HG03565 (cell line): ENCODE measurements around the gene CSTPP1.
"Not testable (repeated sequence)": the region's sequence is repeated elsewhere in the genome, so short reads cannot be mapped to it uniquely, and the experiment has no call there.

Experiments used
- ATAC-seq: cut with Tn5 transposase; IDR thresholded peaks from one replicate; pipeline ENCODE4 v1.9.1; 2021; ENCODE audit warnings: mild to moderate bottlenecking, moderate library complexity; ENCODE audit not compliant: unreplicated experiment

CSTPP1 gene

DNA sequence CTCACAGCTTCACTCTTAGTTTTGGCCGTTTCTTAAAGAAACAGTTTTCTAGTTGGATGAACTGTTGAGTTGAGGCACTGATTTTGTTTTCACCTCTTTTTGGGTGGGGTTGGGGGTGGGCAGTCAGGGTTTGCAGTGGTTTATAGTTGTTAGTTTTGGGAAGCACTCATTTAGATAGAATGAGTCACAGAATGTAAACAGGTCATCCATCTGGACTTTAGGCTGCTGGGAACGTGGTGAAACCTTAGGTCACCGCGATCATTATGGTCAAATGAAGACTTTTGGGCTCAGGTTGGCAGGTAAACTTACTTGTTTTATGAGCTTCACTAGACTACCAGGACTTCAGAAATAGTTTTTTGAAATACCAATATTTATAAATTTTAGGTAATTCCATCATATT lies 48.4 kb downstream of the CSTPP1 start:
- no peak for ATAC-seq

DNA sequence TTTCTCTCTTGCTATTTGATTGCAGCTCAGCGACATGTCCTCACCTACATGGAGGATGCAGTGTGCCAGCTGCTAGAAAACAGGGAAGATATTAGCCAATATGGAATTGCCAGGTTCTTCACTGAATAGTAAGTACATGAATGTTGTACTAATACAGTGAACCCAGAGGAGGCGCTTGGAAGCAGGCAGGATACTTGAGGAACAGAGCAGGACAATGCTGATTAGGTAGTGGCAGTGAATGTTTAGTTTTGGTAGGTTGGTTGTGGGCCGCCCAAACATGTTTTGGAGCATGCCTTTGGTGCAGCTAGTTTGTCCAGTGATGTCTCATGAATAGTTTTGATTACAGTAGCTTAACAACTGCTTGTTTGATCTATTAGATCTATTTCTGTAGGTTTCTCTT lies 50.6 kb downstream of the CSTPP1 start:
- no peak for ATAC-seq

DNA sequence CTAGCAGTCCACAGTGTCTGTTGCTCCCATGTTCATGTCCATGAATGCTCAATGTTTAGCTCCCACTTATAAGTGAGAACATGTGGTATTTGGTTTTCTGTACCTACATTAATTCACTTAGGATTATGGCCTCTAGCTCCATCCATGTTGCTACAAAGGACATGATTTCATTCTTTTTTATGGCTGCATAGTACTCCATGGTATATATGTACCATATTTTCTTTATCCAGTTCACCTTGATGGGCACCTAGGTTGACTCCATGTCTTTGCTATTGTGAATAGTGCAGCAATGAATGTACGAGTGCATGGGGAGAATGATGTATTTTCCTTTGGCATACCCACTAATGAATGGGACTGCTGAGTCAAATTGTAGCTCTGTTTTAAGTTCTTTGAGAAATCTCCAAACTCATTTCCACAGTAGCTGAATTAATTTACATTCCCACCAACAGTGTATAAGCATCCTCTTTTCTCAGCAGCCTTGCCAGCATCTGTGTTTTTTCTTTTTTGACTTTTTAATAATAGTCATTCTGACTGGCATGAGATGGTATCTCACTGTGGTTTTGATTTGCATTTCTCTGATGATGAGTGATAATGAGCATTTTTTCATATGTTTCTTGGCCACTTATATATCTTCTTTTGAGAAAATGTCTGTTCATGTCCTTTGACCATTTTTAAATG lies 53.4 kb downstream of the CSTPP1 start:
- ATAC-seq, result not testable (repeated sequence)

DNA sequence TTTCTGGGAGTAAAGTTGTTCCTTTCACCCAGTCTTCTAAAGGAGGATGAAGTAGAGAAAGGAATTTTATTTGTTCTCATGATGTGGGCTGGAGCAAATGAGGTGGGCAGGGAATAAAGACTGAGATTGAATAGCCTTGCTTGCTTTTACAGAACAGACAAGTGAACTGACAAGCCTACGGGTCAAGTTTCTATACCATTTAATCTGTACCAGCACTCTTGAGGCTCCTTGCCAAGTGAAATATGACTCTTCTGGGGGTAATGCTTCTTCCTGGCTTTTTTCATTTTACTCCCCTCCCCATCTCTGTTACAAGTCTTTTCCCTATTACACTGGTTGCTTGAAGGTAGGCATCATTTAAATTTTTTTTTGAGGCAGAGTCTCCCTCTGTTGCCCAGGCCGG lies 54.8 kb downstream of the CSTPP1 start:
- no peak for ATAC-seq

DNA sequence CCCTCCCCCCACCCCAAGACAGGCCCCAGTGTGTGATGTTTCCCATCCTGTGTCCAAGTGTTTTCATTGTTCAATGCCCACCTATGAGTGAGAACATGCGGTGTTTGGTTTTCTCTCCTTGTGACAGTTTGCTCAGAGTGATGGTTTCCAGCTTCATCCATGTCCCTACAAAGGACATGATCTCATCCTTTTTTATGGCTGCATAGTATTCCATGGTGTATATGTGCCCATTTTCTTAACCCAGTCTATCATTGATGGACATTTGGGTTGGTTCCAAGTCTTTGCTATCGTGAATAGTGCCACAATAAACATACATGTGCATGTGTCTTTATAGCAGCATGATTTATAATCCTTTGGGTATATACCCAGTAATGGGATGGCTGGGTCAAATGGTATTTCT lies 55.8 kb downstream of the CSTPP1 start:
- not testable (repeated sequence) for ATAC-seq

DNA sequence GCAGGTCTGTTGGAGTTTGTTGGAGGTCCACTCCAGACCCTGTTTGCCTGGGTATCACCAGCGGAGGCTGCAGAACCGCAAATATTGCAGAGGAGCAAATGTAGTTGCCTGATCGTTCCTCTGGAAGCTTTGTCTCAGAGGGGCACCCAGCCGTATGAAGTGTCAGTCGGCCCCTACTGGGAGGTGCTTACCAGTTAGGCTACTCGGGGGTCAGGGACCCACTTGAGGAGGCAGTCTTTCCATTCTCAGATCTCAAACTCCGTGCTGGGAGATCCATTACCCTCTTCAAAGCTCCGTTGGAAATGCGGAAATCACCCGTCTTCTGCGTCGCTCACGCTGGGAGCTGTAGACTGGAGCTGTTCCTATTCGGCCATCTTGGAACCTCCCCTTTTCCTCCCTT lies 61.2 kb downstream of the CSTPP1 start:
- ATAC-seq, result not testable (repeated sequence)

DNA sequence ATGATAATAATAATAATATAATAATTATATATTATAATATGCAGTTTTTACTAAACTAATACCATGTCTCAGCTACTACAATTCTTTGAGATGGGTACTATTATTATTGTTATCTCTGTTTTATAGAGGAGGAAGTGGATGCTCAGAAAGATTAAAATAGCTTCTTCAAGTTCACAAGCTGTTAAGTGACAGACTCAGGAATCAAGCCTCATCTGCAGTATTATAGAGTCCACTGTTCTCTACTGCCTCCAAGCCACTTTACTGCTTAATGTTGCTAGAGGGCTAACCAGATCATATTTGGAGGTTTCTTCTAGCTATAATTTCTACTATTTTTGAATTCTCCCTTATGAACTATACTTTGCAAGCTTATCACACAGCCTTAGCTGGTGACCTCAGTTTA lies 62.7 kb downstream of the CSTPP1 start:
- no peak for ATAC-seq

DNA sequence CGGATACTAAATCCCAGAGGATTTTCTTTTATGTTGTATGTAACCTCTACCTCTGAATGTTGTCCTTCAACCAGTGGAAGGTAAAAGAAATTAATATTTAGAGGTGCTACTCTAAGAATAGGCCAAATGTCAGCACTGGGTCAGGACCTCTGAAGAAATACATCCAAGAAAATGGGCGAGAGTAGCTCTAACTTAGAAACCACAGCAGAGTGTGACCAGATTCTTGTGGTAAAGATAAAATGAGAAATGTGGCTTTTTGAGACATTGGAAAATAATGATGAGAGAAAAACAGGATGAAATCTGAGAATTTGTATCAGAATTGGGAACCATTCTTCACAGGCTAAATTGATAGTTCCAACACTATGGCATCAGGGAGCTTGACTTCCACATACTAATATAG lies 63.5 kb downstream of the CSTPP1 start:
- ATAC-seq, result no peak

DNA sequence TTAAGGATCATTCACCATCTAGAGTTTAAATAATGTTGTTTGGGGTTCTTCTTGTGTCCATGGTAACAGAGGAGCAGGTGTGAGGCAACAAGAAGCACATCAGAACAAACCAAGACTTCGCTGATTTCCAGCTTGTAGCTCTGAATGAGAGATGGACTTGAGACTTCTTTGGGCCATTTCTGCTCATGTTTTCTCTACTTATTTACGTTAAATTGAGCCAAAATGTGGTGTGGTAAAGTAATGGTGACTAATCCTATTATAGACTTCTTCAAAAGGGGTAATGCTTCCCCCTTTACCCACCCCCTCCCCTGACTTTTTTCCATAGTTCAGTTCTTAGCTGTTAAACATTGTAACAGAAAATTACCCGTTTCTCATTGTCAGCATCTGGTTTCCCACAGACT lies 65.2 kb downstream of the CSTPP1 start:
- no peak for ATAC-seq

DNA sequence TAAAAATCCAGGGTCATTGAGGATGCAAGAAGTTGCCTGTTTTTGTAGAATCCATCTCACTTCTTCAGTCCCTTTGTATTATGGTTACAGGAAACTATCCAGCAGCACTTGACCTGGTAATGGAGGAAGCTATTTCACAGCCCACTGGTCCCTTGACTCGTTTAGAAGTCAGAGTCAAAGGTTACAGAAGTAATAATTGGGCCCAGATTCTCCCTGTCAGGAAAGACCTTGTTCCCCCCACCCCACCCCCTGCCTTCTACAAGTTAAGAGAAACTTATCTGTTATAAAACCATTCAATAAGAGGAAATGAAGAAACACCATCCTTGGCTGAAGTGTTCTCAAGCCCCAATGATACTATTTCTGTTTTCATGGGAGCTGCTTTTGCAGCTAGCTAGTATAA lies 65.8 kb downstream of the CSTPP1 start:
- ATAC-seq, result no peak

DNA sequence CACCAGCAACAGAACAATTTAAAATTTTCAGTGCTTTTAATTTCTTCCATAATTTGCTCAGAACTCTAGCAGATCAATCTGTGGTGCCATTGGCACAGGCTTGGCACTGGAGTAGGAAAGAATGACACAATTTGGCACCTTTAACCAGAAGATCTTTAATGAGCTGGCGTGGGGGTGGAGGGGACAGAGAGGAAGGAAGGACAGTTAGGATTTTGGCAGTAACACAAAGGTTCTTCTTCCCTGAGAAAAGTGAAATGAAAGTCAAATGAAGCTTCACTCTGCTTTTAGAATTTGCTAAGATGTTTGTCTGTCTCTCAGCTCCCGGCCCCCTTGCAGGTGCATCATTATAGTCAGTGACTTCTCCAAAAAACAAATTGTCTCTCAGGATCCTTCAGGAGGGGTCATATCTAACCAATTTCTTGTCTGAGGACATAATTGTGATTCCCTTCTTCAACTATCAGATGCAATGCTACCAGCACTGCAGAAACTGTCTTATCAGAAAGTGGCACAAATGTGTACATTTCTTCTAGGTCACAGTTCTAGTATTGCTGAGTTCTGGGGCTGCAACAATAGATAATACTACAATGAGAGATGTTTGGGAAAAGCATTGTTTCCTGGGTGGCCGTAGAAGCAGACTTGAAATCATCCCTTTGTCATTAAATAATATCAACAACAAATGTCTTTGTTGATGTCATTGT lies 66.8 kb downstream of the CSTPP1 start:
- no peak for ATAC-seq

DNA sequence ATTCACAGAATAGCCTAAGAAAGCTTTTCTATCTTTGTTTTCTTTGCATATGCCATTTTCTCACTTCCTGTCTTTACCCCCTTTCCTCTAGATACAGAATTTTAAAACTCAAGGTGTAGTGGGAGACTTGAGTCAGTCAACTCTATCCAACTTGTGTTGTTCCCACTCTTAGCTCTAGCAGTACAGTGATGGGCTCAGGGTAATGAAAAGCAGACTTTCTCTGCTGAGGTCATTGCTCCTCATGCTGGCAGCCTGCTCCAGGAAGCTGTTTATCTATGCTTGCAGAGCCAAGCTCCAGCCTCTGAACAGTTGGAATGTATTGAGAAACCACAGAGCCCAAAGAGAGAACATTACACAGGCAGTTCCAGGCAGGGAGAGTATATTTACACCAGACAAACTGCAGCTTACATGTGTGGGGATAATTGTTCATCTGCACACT lies 68.1 kb downstream of the CSTPP1 start:
- no peak for ATAC-seq

DNA sequence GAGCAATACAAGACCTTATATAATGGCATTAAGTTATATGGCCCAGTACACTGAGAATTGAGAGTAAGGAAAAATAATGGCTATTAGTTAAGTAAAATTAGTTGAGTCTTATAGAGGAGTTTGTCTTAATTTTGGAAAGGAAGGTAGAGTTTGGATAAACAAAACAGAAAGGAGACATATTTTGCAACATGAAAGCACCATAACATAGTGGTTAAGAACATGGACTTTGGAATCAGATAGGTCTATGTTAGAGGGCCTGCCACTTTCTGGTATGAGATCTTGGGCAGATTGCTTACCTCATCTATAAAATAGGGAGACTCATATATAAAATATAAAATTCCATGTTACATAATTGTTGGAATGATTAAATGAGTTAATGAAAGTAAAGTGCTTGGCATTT lies 68.9 kb downstream of the CSTPP1 start:
- no peak for ATAC-seq

DNA sequence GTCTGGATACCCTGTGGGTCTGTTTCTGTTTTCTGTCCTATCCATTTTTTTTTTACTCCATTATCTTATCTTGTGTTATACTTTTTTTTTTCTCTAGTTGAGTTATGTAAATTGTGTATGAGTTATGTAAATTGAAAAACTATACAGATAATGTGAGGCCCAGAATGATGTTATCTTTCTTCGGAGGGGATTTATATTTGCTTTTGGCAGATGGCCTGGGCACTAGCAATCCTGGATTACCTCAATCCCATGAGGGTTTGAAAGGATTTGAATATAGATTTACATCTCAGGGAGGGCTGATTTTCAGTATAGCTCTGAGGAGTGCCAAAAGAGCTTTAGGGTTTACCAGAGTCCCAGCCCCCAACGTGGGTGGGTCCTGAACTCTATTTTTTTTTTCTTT lies 71.0 kb downstream of the CSTPP1 start:
- no peak for ATAC-seq

DNA sequence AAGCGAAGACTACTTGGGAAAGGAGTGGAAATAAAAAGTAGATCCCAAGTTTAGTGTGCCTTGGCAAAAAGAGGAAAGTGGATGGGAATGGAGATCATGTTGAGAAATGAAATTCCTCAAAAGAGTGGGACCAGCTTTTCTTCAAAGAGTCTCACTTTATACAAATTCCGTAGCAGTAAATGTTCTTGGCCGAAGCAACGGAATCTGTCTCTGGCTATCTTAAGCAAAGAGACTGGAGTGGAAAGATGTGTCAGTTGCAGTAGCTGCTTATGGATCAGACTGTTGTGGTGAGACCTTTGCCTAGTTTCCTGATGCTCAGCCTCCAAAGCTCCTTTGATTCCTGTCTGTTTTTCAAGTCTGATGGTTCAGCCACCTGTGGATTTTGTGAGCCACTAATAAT lies 73.6 kb downstream of the CSTPP1 start:
- no peak for ATAC-seq

DNA sequence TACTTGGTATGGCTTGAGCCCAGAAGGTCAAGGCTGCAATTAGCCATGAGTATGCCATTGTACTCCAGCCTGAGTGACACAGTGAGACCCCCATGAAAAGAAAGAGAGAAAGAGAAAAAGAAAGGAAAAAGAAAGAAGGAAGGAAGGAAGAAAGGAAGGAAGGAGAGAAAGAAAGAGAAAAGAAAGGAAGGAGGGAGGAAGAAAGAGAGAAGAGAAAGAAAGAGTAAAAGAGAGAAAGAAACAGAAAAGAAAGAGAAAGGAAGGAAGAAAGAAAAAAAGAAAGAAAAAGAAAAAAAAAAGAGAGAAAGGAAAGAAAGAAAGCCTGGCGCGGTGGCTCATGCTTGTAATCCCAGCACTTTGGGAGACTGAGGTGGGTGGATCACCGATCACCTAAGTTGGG lies 77.5 kb downstream of the CSTPP1 start:
- no peak for ATAC-seq

DNA sequence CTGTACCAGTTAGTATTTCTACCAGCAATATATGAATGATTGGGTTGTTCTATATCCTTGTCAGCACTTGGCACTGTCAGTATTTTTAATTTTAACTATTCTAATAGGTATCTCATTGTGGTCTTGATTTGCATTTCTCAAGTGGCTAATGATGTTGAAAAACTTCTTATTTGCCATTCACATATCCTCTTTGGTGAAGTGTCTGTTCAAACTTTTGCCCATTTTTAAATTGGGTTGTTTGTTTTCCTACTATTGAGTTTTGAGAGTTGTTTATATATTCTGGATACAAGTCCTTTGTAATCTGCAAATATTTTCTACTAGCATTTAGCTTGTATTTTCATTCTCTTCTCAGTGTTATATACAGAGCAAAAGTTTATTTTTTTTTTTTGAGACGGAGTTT lies 82.1 kb downstream of the CSTPP1 start:
- no peak for ATAC-seq

DNA sequence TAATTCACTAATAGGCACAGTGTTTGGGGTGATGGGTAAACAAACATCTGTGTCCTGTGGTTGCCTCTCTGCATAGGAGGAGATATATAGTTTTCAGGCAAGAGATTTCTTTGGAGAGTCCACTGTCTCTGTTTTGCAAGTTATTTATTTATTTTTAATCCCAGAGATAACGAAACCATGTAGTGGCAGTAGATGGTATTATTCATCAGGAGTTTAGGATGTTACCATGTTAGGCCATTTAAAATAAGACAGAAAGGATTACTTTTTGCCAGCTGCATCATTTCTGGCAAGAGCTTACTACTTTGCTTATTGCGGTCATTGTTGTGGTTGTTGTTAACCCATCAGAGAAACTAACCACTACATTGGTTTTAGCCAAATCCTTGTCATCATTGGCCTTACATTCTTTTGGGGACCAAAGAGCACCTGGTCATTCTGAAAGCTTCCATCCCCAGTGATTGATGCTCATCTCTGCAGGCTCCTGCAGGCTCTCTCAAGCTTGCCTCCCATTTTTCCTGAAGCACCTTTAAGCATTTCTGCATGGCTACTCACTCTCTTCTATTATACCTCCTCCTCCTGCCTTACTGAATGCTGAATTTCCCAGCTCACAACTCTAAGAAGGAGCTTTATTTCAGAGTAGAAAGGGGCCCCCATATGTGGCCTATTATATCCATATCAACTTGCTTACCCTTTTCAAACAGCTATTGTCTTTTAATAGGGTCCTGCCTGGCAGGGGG lies 84.4 kb downstream of the CSTPP1 start:
- no peak for ATAC-seq

DNA sequence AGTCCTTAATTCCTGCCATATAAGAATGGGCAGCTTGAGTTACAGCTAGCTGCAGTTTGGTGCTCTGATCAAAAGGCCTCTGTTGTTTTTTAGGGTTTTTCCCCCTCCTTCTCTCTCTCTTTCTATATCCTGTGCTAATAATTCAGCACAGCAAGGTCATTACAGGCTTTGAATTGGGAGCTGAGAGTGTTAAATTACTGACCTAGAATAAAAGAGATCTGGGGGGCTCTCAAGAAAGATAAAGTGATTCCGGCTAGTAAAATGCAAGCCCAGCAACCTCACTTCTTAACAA lies 84.9 kb downstream of the CSTPP1 start:
- ATAC-seq, result no peak

DNA sequence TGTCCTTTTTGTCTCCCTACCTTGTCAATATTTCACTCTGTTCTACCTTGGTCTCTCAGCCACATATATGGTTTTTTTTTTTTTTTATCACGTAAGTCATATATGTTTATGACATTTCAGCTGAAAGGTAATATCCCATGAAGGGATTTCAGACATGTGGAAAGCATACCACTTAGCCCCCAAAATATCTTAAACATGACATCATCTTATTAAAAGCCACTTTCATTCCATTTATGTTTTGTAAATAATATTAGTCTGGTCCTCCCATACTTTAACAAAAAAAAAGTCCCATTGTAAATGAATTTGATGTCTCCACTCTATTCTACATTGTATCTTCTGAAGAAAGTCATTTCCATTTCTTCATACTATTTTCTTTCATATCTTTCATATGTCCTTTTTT lies 85.4 kb downstream of the CSTPP1 start:
- ATAC-seq, result no peak

DNA sequence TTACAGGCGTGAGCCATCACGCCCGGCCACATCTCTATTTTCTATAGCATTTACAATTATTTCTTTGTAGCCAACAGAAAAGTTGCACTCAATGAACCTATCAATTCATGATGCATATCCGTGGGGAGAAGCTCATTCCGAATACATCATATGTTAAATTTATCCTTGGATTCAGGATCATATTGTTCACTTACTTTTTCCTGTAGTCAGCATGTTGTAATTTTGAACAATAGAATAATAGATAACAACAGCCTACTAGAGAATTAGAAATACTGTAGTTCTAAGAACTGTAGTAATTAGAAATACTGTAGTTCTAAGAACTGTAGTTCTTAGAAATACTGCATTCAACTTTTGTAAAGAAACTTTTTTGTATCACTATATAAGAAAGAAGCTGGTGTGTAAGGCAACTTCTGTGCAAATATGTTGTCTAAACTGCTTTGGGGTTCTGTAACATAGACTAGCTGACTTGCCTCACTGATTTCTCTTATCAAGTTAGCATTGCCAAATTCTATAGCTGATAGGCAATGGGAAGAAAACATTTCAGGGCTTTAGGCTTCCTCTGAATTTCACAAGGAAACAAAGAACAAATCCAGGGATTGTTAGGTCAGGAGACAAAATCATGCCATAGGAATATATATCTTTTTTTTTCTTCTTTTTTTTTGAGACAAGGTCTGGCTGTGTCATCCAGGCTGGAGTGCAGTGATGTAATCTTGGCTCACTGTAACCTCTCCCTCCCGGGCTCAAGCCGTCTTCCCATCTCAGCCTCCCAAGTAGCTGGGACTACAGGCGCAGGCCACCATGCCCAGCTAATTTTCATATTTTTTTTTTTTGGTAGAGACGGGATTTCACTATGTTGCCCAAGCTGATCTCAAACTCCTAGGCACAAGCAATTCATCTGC lies 91.9 kb downstream of the CSTPP1 start:
- no peak for ATAC-seq
